Lower leg skin (tissue), 4 donors: ENCODE data around the gene CD79A. TPM values are rescaled to one million over a fixed set of nuclear protein-coding genes. Genes with fewer than 3 reads are reported as not detected.

Experiments used
- DNase-seq, 2 donors: peaks; one replicate each; pipeline ENCODE4 v3.0.0-alpha.2; 2019; ENCODE audit warnings: low spot score in 2 of 2
- H3K4me3 ChIP-seq: fragments of 200-600 bp; sonication (generic); 2 replicates; pipeline ENCODE4 v1.5.1; 2017; ENCODE audit warnings: mild to moderate bottlenecking, low read depth; ENCODE audit not compliant: poor library complexity, severe bottlenecking
- CTCF ChIP-seq, 3 donors: fragments of 450-650 bp; IDR thresholded peaks; one replicate each; pipeline ENCODE4 v1.5.1; 2016; ENCODE audit warnings: antibody characterized with exemption in 3 of 3, mild to moderate bottlenecking in 3 of 3, moderate library complexity in 2 of 3
- POLR2A ChIP-seq, 2 donors: fragments of 450-650 bp; IDR thresholded peaks; one replicate each; pipeline ENCODE4 v1.6.1; 2016 to 2017; ENCODE audit warnings: antibody characterized with exemption in 2 of 2, mild to moderate bottlenecking in 1 of 2, moderate library complexity in 1 of 2
- WGBS, 2 donors: methylation state at CpG; one replicate each; pipeline ENCODE4 v1.1.5; 2018; 5-methylcytosine and 5-hydroxymethylcytosine counted together
- intact Hi-C: fragments of 100-400 bp; cut with DNase I; formaldehyde crosslinking; loops from one replicate; pipeline ENCODE4 v1.15.0; 2023; ENCODE audit warnings: low total_unique reads
- total RNA-seq, 4 donors: library from RNA; depleted of rRNA; stranded (reverse); fragments of >200 nt; gene quantifications; one replicate each; pipeline ENCODE4 v1.1.0, GENCODE V29; 2016

The CD79A gene
- total RNA-seq, 4 donors from 2014 or later: 0.81 TPM; not detected in 3

- DNase-seq: no peak
- H3K4me3 ChIP-seq: no peak overlapping the region
- 85 to 89% methylated on average over 16 to 19 of the region's 19 CpGs for WGBS, 2 donors
- no peak for TF ChIP-seq POLR2A (IDR thresholded peaks at IDR 0.05)
- no peak for TF ChIP-seq CTCF (IDR thresholded peaks at IDR 0.05)
- intact Hi-C loops: no loop called here
Observed at GRCh38 chr19:41895745-41896580, 18.9 kb downstream of the CD79A start.

GRCh38 chr19:41896581-41896942, 19.5 kb downstream of the CD79A start:
- H3K4me3 ChIP-seq: no peak overlapping the region
- 86 to 88% methylated on average over 1 of the region's 1 CpG for WGBS, 2 donors
- no peak for DNase-seq
- intact Hi-C loops: no loop called here
- TF ChIP-seq CTCF (IDR thresholded peaks at IDR 0.05) (no peak), POLR2A (IDR thresholded peaks at IDR 0.05) (no peak)

GRCh38 chr19:41897181-41897580, 20.1 kb downstream of the CD79A start:
- H3K4me3 ChIP-seq: no peak overlapping the region
- intact Hi-C loops: no loop called here
- no peak for DNase-seq
- no peak for TF ChIP-seq POLR2A (IDR thresholded peaks at IDR 0.05)
- TF ChIP-seq CTCF (IDR thresholded peaks at IDR 0.05): no peak
- 100% methylated on average over 2 to 3 of the region's 3 CpGs for WGBS, 2 donors

GRCh38 chr19:41897820-41898219, 20.7 kb downstream of the CD79A start:
- DNase-seq: no peak
- 90 to 91% methylated on average over 21 to 24 of the region's 24 CpGs for WGBS, 2 donors
- intact Hi-C loops: no loop called here
- no peak overlapping the region for H3K4me3 ChIP-seq
- TF ChIP-seq CTCF (IDR thresholded peaks at IDR 0.05): no peak

- 92 to 93% methylated on average over 14 to 15 of the region's 15 CpGs for WGBS, 2 donors
- TF ChIP-seq POLR2A (IDR thresholded peaks at IDR 0.05) (no peak), CTCF (IDR thresholded peaks at IDR 0.05) (no peak)
- no peak overlapping the region for H3K4me3 ChIP-seq
- no peak for DNase-seq
- intact Hi-C loops: no loop called here
Observed at GRCh38 chr19:41898235-41898634, 21.2 kb downstream of the CD79A start.
